Gastroesophageal sphincter (tissue), 4 donors: ENCODE results near the gene C11orf98. TPM values are rescaled to one million over a fixed set of nuclear protein-coding genes. Genes with fewer than 3 reads are reported as not detected.
"Not testable (repeated sequence)": the region's sequence is repeated elsewhere in the genome, so short reads cannot be mapped to it uniquely, and the experiment has no call there.

Experiments
- ATAC-seq: fragments of 150-250 bp; one replicate; pipeline ENCODE4 v1.9.1; 2016; ENCODE audit warnings: mild to moderate bottlenecking, moderate library complexity
- H3K27ac ChIP-seq, 4 donors: fragments of 200-600 bp; sonication (generic) in 3 of 4; 1 replicate in 3 of 4; 2 replicates in 1 of 4; pipeline ENCODE4 v1.5.1; 2016 to 2019
- H3K27me3 ChIP-seq: fragments of 200-600 bp; sonication (generic); one replicate; pipeline ENCODE4 v1.5.1; 2019
- H3K36me3 ChIP-seq, 2 donors: fragments of 200-600 bp; sonication (generic); one replicate each; pipeline ENCODE4 v1.5.1; 2019; ENCODE audit warnings: control low read depth in 1 of 2
- H3K4me1 ChIP-seq, 3 donors: fragments of 200-600 bp; sonication (generic); 1 replicate in 2 of 3; 2 replicates in 1 of 3; pipeline ENCODE4 v1.5.1; 2016 to 2019; ENCODE audit warnings: control low read depth in 2 of 3
- H3K4me3 ChIP-seq, 2 donors: fragments of 200-600 bp; sonication (generic); one replicate each; pipeline ENCODE4 v1.5.1; 2019; ENCODE audit warnings: mild to moderate bottlenecking in 1 of 2, moderate library complexity in 1 of 2
- H3K9me3 ChIP-seq, 3 donors: fragments of 200-600 bp; sonication (generic); one replicate each; pipeline ENCODE4 v1.5.1; 2017 to 2019; ENCODE audit warnings: control low read depth in 2 of 3
- EP300 ChIP-seq: sonication (generic); formaldehyde crosslinking; IDR thresholded peaks from one replicate; pipeline ENCODE4 v1.6.1; 2017; ENCODE audit warnings: antibody characterized with exemption, mild to moderate bottlenecking
- POLR2A ChIP-seq, 2 donors: fragments of 450-650 bp; IDR thresholded peaks; one replicate each; pipeline ENCODE4 v1.6.1; 2017; ENCODE audit warnings: antibody characterized with exemption in 2 of 2, mild to moderate bottlenecking in 2 of 2, moderate library complexity in 1 of 2
- POLR2AphosphoS5 ChIP-seq: sonication (generic); formaldehyde crosslinking; IDR thresholded peaks from one replicate; pipeline ENCODE4 v1.6.1; 2017; ENCODE audit warnings: antibody characterized with exemption
- WGBS, 2 donors: methylation state at CpG; one replicate each; pipeline ENCODE4 v1.1.5; 2018; ENCODE audit warnings: low coverage in 1 of 2; 5-methylcytosine and 5-hydroxymethylcytosine counted together
- total RNA-seq, 4 donors: library from RNA; depleted of rRNA; stranded (reverse); fragments of >200 nt; gene quantifications; one replicate each; pipeline ENCODE4 v1.1.0, GENCODE V29; 2016
- TF ChIP-seq, protein P1 (sequence below), 4 experiments: fragments of 200-600 bp in 2 of 4; fragments of 450-650 bp in 2 of 4; sonication (generic) in 1 of 4; IDR thresholded peaks; one replicate each; pipeline ENCODE4 v1.5.1; 2017 to 2019; ENCODE audit warnings: antibody characterized with exemption in 4 of 4, mild to moderate bottlenecking in 2 of 4, moderate library complexity in 2 of 4

C11orf98 gene
- total RNA-seq, 4 donors from 2014 or later = 19.3 to 39.5 (median 26.8) TPM

DNA sequence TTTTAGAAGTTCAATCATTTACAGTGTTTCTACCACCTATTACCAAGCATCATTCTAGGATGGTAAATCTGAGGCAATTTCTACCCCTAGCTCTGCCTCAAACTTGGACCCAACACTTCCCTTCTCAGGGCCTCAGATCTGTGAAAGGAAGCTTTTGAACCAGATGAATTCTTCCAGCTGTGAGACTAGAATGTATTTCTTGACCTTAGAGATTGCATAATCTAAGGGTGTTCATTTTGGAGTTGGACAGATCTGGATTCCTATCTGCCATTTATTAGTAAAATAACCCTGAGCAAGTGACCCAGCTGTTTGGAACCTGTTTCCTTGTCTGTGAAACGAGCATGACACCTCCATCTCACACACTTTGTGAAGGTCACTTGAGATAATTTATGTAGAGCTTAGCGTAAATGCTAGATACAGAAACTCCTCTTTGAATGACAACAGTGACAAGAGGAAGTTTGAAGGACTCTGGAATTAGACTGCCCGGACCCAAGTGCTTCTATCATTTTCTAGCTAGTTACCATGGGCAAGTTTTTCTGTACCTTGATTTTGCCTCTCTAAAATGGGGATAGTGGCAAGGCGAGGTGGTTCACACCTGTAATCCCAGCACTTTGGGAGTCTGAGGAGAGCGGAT is 8.1 kb downstream of the C11orf98 start:
- Histone ChIP-seq H3K4me1 (peaks cover 0 to 9% (median 7%) of the 10 kb centered on the region in 3 donors), H3K9me3 (no peaks in the 10 kb centered on the region), H3K36me3 (peaks cover 0 to 6% of the 10 kb centered on the region in 2 donors), H3K27me3 (no peaks in the 10 kb centered on the region), H3K4me3 (no peak overlapping the region), H3K27ac (no peak overlapping the region)
- TF ChIP-seq POLR2AphosphoS5 (no peak), EP300 (no peak), POLR2A (IDR thresholded peaks at IDR 0.05) (no peak)
- TF ChIP-seq, protein P1, sequence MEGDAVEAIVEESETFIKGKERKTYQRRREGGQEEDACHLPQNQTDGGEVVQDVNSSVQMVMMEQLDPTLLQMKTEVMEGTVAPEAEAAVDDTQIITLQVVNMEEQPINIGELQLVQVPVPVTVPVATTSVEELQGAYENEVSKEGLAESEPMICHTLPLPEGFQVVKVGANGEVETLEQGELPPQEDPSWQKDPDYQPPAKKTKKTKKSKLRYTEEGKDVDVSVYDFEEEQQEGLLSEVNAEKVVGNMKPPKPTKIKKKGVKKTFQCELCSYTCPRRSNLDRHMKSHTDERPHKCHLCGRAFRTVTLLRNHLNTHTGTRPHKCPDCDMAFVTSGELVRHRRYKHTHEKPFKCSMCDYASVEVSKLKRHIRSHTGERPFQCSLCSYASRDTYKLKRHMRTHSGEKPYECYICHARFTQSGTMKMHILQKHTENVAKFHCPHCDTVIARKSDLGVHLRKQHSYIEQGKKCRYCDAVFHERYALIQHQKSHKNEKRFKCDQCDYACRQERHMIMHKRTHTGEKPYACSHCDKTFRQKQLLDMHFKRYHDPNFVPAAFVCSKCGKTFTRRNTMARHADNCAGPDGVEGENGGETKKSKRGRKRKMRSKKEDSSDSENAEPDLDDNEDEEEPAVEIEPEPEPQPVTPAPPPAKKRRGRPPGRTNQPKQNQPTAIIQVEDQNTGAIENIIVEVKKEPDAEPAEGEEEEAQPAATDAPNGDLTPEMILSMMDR (IDR thresholded peaks at IDR 0.05) = no peak
- ATAC-seq = no peak
- WGBS, 2 donors = 48 to 60% methylated on average over 2 to 3 of the region's 5 CpGs

DNA sequence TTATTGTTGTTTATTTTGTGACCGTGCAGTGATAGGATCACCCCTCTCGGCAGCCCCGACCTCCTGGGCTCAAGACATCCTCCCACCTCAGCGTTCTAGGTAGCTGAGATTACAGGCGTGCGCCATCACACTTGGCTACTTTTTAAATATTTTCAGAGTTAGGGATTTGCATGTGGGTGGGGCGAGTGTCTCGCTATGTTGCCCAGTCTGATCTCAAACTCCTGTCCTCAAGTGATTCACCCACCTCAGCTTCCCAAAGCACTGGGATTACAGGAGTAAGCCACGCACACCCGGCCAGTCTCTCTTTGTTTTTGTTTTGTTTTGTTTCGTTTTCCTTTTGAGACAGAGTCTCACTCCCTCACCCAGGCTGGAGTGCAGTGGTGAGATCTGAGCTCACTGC is 10.7 kb downstream of the C11orf98 start:
- 84 to 91% methylated on average over 7 to 10 of the region's 11 CpGs for WGBS, 2 donors
- Histone ChIP-seq H3K36me3 (peaks cover 0 to 7% of the 10 kb centered on the region in 2 donors), H3K4me1 (peaks cover 0 to 22% (median 13%) of the 10 kb centered on the region in 3 donors), H3K27ac (no peak overlapping the region), H3K4me3 (no peak overlapping the region), H3K27me3 (no peaks in the 10 kb centered on the region), H3K9me3 (no peaks in the 10 kb centered on the region)
- ATAC-seq = no peak
- TF ChIP-seq POLR2A (IDR thresholded peaks at IDR 0.05) (no peak), EP300 (no peak), POLR2AphosphoS5 (no peak)
- TF ChIP-seq, protein P1 (IDR thresholded peaks at IDR 0.05) = no peak

DNA sequence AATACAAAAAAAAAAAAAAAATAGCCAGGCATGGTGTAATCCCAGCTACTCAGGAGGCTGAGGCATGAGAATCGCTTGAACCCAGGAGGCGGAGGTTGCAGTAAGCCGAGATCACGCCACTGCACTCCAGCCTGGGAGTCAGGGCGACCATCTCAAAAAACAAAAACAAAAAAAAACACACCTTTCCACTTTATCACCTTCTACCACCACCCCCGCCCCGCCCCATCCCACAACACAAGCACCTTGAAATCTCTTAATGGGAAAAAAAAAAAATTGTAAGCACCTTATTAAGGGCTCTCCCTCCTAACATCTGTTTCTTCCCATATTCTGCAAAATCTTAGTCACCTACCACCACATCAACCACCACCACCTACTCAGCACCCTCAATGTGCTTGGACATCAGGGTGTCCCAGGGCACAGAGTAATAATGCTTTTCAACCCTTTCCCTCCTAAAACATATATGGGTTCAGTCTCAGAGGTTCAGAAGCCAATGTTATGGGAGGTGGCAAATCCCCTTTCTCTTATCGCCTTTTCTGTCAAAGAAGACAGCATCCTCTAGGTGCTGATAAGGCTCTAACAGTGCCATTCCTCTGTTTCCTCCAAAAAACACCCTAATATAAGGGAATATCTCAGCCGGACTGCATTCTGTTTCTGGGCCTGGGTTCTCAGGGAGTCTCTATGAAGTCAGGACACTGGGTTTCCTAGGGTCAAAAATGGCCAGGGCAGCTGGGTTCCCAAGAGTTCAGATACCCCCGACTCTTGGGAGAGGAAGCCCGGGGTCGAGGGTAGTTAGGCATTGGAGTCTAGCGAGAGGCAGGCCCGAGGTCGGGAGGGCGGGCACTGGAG is 12.6 kb downstream of the C11orf98 start:
- Histone ChIP-seq H3K4me1 (peaks cover 0 to 29% (median 13%) of the 10 kb centered on the region in 3 donors), H3K4me3 (peak overlapping the region; percentile 48 to 78), H3K9me3 (no peaks in the 10 kb centered on the region), H3K27ac (peak overlapping the region; percentile 64 to 93 (median 90)), H3K36me3 (peaks cover 0 to 26% of the 10 kb centered on the region in 2 donors), H3K27me3 (no peaks in the 10 kb centered on the region)
- 10 to 63% methylated on average over 2 to 9 of the region's 16 CpGs for WGBS, 2 donors
- ATAC-seq = no peak
- TF ChIP-seq EP300 = no peak
- TF ChIP-seq POLR2AphosphoS5 = no peak
- TF ChIP-seq POLR2A (IDR thresholded peaks at IDR 0.05) = no peak
- TF ChIP-seq, protein P1 (IDR thresholded peaks at IDR 0.05) = no peak

DNA sequence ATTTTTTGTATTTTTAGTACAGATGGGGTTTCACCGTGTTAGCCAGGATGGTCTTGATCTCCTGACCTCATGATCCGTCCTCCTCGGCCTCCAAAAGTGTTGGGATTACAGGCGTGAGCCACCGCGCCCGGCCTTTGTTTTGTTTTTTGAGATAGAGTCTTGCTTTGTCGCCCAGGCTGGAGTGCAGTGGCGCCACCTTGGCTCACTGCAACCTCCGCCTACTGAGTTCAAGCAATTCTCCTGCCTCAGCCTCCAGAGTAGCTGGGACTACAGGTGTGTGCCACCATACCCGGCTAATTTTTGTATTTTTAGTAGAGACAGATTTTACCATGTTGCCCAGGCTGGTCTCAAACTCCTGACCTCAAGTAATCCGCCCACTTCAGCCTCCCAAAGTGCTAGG is 14.7 kb downstream of the C11orf98 start:
- WGBS, 2 donors = 92 to 94% methylated on average over 2 to 12 of the region's 12 CpGs
- ATAC-seq, H3K27me3 ChIP-seq, H3K4me3 ChIP-seq, H3K9me3 ChIP-seq, H3K27ac ChIP-seq: not testable (repeated sequence)
- peaks cover 0 to 27% of the 10 kb centered on the region in 2 donors for H3K36me3 ChIP-seq
- H3K4me1 ChIP-seq = peaks cover 2 to 44% (median 23%) of the 10 kb centered on the region in 3 donors

DNA sequence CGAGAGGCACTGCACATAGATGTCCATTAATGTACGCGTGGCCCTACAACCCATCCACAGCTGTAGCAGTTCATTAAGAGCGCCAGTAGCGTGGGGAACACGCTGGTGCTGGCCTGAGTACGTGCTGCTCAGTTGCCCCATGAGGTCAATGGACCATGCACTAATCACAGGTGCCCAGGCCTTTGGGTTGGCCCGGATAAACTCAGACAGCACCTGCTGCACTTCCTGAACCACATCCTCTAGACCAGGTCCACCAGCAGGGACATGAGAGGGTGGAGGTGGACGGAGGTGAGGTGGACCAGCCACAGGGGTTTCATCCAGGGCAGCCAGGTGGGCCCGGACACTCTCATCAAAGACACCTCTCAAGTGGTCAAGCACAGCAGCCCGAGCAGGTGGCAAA is 15.5 kb downstream of the C11orf98 start:
- Histone ChIP-seq H3K4me3 (no peak overlapping the region), H3K9me3 (no peaks in the 10 kb centered on the region), H3K4me1 (peaks cover 2 to 52% (median 27%) of the 10 kb centered on the region in 3 donors), H3K27ac (no peak overlapping the region), H3K36me3 (peaks cover 0 to 29% of the 10 kb centered on the region in 2 donors), H3K27me3 (no peaks in the 10 kb centered on the region)
- TF ChIP-seq, protein P1 (IDR thresholded peaks at IDR 0.05) = no peak
- TF ChIP-seq POLR2AphosphoS5 (no peak), POLR2A (IDR thresholded peaks at IDR 0.05) (no peak), EP300 (no peak)
- WGBS, 2 donors = 81 to 87% methylated on average over 5 to 6 of the region's 11 CpGs
- no peak for ATAC-seq
